GF-D8 (cell line): ENCODE measurements around the gene PRKCQ.
A peak's percentile ranks its signal among the peaks of the same experiment; 100 is the strongest.

ENCODE experiments used
- DNase-seq: peaks from one replicate; lab custom pipeline; 2025; lab: John Stamatoyannopoulos, UW

The PRKCQ gene

GRCh38 chr10:6405713-6406112, 174.4 kb downstream of the PRKCQ start:
- no peak for DNase-seq

DNA sequence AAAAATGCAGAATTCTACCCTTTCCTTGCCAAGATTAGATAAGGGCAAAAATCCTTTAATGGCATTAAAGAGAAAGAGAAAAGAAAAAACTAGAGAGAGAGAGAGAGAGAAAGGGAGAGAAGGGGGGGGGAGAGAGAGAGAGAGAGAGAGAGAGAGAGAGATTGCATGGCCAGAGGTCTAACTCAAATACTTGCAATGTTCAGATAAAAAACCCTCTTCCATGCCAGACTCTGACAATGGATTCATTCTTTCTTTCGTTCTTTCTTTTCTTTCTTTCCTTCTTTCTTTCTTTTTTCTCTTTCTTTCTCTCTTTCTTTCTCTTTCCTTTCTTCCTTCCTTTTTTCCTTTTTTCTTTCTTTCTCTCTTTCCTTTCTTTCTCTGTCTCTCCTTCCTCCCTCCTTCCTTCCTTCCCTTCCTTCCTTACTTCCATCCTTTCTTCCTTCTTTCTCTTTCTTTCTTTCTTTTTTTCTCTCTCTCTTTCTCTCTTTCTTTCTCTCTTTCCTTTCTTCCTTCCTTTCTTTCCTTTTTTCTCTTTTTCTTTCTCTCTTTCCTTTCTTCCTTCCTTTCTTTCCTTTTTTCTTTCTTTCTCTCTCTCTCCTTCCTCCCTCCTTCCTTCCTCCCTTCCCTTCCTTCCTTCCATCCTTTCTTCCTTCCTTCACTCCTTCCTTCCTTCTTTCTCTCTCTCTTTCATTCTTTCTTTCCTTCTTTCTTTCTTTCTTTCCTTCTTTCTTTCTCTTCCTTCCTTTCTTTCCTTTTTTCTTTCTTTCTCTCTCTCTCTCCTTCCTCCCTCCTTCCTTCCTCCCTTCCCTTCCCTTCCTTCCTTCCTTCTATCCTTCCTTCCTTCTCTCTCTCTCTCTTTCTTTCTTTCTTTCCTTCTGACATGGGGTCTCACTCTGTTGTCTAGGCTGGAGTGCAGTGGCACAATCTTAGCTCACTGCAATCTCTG, 175.7 kb downstream of the PRKCQ start:
- no peak for DNase-seq

GRCh38 chr10:6402960-6403359, 177.1 kb downstream of the PRKCQ start:
- no peak for DNase-seq

DNA sequence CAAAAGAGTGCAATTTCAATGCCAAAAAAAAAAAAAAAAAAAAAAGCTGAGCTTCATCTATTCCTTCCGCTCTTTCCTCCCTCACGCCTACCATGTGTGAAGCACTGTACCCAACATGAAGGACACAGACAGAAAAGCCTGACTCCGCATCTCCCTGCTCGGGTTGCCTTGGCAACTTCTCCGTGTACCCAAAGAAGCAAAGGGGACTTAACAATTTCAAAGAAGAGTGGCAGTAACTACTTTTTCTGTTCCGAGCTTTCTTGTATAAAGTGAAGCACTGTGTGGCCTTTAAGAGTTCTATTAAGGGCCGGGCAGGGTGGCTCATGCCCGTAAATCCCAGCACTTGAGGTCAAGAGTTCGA, 177.7 kb downstream of the PRKCQ start:
- no peak for DNase-seq

- peak; percentile 26 for DNase-seq
These were observed 178.3 kb downstream of the PRKCQ start for GRCh38 chr10:6401558-6402348.

DNA sequence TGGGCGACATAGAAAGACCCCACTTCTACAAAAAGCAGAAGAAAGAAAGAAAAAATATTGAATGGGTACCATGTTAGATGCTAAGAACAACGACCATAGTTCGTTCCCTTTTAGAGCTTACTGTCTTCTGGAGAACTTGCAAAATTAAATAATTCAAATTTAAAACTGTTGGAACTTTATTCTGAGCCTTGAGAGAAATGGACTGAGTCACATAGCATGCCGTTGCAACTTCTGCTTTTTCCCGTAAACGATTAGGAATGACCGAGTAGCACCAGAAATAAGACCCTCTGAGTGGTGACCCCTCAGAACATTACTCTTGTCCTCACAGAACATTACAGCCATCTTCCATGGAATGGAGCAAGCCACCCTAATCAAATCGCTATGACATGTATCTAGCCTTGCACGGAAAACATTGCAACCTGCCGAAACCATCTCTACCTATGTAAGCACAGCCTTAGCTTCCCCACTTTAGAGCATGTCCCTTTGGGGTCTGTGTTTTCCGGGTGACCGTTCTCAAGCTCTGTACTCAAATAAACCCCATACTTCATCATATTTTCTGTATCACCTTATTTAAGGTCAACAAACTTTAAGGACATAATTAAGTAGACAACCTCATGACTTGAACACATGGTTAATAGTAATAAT, 179.1 kb downstream of the PRKCQ start:
- no peak for DNase-seq

DNA sequence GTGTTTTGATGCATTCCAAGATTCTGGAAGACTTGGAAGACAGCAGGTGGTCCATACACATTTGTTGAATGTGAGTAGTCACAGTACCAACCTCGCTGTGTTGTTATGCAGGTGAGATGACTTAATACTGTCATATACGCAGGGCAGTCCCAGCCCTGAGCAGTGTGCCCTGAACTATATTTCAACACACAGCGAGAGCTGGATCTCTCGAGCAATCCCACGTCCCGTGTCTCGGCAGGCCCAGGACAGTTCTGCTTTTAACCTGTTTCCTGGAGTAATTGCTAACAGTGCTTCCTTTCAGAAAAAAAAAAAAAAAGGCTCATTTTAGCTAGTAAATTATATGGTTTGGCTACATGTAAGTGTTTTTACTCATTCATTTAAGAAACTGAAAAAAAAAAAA, 179.7 kb downstream of the PRKCQ start:
- DNase-seq = peak; percentile 20

- DNase-seq = no peak
These were observed 180.2 kb downstream of the PRKCQ start for GRCh38 chr10:6399879-6400278.

DNA sequence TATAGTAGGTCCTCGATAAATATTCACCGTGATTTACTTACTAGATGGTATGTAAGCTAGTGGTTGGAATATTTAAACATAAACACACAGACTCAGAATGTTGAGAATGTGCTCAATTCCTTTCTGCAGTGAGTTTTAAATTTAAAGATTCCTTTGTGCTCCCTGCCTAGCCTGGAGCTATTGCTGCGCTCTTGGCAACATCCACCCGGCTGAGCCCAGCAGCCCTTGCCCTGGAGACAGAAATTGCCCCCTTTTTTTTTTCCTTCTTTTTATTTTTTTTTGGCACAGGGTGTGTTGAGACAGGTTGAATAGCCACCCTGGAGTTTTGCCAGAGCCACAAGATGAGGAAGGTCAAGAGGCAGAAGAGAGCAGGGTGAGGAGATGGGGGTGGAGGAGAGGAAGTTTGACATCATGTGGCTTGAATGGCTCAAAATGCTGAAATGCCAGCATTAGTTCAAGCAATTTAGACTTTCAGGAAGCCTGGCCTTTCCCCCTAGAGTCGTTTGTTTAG, 180.8 kb downstream of the PRKCQ start:
- peak; percentile 77 for DNase-seq

- DNase-seq = no peak
These were observed 181.7 kb downstream of the PRKCQ start for GRCh38 chr10:6398399-6398798.

DNA sequence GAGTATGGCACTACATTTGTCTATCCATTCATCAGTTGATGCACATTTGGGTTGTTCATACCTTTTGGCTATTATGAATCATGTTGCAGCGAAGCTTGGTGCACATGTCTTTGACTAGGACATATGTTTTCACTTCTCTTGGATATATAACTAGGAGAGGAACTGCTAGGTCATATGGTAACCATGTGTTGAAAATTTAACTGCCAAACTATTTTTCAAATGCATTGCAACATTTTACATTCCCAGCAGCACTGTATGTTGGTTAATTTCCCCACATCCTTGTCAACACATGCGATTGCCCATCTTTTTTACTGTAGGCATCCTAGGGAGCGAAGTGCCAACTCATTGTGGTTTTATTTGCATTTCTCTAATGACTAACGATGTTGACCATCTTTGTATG, 183.4 kb downstream of the PRKCQ start:
- peak; percentile 85 for DNase-seq

DNA sequence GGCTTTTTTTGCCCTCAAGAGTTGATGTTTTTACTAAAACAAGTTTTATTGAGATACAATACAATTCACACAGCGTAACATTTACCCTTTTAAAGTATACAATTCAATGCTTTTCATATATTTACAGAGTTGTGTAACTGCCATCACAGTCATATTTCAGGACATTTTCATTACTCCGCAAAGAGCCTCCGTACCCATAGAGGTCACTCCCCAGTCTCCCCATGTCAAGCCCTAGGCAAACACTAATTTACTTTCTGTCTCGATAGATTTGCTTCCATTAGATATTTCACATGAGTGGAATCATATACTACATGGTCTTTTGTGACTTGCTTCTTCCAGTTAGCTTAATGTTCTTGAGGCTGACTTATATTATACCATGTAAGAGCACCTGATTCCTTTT, 183.8 kb downstream of the PRKCQ start:
- no peak for DNase-seq

GRCh38 chr10:6395606-6396005, 184.5 kb downstream of the PRKCQ start:
- no peak for DNase-seq

DNA sequence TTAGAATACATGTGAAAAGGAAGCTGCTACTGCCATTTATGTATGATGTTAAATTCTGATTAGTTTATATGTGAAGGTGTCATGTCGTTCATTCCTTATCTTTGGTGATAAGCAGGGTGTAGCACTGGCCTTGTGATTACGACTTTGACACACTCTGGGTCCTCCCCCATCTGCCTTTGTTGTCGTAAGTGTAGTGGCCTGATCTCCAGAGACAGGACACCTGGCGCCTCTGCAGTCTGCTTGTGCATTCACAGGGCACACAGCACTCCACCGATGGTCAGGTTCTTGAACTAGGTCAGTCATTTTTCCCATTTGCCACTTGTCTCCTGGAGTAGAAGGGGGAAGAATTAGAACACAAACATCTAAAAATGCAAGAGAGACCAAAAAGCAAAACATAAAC, 186.0 kb downstream of the PRKCQ start:
- DNase-seq = no peak

GRCh38 chr10:6393168-6393567, 186.9 kb downstream of the PRKCQ start:
- DNase-seq = no peak

DNA sequence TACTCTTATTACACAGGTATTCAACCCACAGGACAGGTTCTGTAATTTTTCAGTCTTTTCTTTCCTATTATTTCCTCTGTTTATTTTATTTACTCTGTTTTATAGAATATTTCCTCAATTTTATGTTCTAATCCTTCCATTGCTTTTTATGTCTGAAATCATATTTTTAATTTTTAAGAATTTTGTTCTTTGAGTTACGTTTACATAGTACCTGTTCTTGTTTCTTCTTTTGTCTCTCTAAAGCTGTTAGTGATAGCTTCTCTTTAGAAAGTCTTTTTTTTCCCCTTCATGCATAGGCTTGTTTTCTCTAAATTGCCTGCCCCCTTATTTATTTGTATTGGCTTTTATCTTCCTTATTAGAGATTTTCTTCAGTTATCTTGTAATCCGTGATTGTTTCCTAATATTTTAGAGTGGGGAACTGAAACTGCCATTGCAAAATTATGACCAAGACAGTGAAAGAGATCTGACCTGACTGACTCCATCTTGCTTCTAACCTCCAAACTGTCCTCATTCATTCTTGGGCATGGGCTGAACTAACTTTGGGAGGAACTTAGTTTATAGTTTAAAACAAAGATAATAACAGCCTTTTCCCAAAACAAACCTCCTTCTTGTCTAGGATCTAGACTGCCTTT, 189.7 kb downstream of the PRKCQ start:
- DNase-seq = no peak

GRCh38 chr10:6388261-6388893, 191.7 kb downstream of the PRKCQ start:
- no peak for DNase-seq

DNA sequence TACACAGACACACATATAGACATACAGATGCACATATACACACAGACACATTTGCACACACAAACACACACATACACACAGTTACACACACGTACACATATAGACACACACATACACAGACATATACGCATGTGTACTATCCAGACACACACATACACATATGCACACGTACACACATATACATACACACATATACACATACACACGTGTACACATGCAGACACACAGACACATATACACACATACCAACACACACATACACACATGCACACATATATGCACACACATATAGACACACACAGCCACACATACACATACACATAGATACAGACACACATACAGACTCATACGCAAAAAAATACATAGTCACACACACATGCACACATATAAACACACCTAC, 193.1 kb downstream of the PRKCQ start:
- DNase-seq = no peak

DNA sequence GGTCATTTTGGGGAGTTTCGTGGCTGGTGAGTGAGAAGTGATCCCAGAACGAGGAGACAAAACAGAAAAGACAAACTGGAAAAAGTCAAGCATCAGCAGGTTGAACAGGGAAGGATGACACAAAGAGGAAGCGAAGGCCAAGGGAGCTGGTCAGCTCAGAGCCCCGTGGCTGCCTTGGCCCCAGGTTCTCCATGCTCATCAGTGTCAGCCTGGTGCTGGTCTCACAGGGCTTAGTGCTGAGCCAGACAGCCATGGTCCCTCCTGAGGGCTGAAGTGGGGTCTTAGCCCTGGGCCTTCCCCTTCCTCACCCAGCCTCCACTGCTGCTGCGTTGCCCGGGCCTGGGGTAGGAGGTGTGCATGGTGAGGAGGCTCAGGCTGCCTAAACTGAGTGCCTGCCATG, 193.7 kb downstream of the PRKCQ start:
- DNase-seq = no peak

DNA sequence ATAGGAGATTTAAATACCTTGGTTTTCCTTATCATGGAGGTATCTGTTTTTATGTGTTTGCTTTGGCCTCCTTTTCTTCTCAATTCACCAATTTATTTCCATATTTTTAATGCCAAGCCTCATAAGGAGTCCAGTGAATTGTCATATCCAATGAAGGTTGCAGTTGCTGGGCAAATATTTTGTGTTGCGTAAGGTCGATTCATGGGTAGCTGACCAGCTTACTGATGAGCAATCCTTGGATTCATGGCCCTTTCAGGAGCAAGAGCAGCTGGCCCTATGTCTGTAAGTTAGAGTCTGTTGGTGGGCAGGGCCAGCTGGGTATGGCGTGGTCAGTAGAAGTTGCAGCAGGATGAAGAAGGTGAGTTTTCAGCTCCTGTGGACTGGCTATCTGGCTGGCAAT, 194.4 kb downstream of the PRKCQ start:
- no peak for DNase-seq

- no peak for DNase-seq
These were observed 195.2 kb downstream of the PRKCQ start for GRCh38 chr10:6384847-6385246.

- no peak for DNase-seq
These were observed 196.0 kb downstream of the PRKCQ start for GRCh38 chr10:6384031-6384430.
